PFSK-1 (cell line): ENCODE data around the gene SERGEF.

Source experiments
- FOXP2 ChIP-seq: optimal IDR thresholded peaks from 2 replicates; pipeline ENCODE3; 2011; ENCODE audit warnings: borderline replicate concordance, control low read depth, inconsistent platforms; ENCODE audit not compliant: insufficient read depth; ENCODE audit errors: extremely low read length, extremely low read depth
- POLR2AphosphoS5 ChIP-seq: IDR thresholded peaks from 2 replicates; pipeline ENCODE4 v1.6.1; 2012; ENCODE audit warnings: low read depth, mild to moderate bottlenecking, control low read depth, low read length, moderate library complexity
- REST ChIP-seq, 2 experiments: IDR thresholded peaks; 2 replicates each; pipeline versions ENCODE4 v1.6.1 to v1.8.0; 2011 to 2012; ENCODE audit warnings: low read depth in 2 of 2, low read length in 2 of 2, control low read depth in 1 of 2, inconsistent platforms in 1 of 2, mild to moderate bottlenecking in 1 of 2, moderate library complexity in 1 of 2; ENCODE audit not compliant: insufficient read depth in 1 of 2
- SIN3A ChIP-seq: IDR thresholded peaks from 2 replicates; pipeline ENCODE4 v1.6.1; 2012; ENCODE audit warnings: mild to moderate bottlenecking, low read length, moderate library complexity, borderline replicate concordance; ENCODE audit not compliant: insufficient read depth
- TAF1 ChIP-seq: IDR thresholded peaks from 2 replicates; pipeline ENCODE4 v1.6.1; 2012; ENCODE audit warnings: low read length, control low read depth, borderline replicate concordance; ENCODE audit not compliant: insufficient read depth

DNA sequence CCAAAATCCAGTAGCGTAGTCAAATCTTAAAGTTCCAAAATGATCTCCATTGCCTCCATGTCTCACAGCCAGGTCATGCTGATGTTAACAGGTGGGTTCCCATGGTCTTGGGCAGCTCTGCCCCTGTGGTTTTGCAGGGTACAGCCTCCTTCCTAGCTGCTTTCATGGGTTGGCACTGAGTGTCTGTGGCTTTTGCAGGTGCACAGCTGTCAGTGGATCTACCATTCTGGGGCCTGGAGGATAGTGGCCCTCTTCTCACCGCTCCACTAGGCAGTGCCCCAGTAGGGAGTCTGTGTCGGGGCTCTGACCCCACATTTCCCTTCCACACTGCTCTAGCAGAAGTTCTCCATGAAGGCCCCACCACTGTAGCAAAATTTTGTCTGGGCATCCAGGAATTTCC, 145.5 kb downstream of the SERGEF start:
- TF ChIP-seq TAF1: no peak
- TF ChIP-seq POLR2AphosphoS5: no peak
- TF ChIP-seq REST (IDR thresholded peaks at IDR 0.05; ENCODE audit: insufficient read depth in 1 of 2, low read depth in 2 of 2, low read length in 2 of 2): no peak
- TF ChIP-seq SIN3A: no peak
- no peak for TF ChIP-seq FOXP2
